Natural killer cell (primary cell): Measurements from ENCODE around the gene USF2. TPM values are rescaled to one million over a fixed set of nuclear protein-coding genes. Genes with fewer than 3 reads are reported as not detected.

ENCODE experiments used
- ATAC-seq, 3 donors: fragments of 150-1000 bp in 2 of 3; fragments of 200-7000 bp in 1 of 3; cut with Tn5 transposase; 1 replicate in 1 of 3; 2 replicates in 2 of 3; pipeline ENCODE4 v1.10.0; 2021; ENCODE audit warnings: mild to moderate bottlenecking in 2 of 3, moderate library complexity in 2 of 3
- DNase-seq, 2 donors: peaks; one replicate each; pipeline versions ENCODE4 v3.0.0 to v3.0.0-alpha.2; 2013 to 2021; ENCODE audit warnings: mixed read lengths in 1 of 2
- H3K27ac ChIP-seq: one replicate; pipeline ENCODE4 v1.5.1; 2013; ENCODE audit warnings: mild to moderate bottlenecking, low read length
- H3K27me3 ChIP-seq: one replicate; pipeline ENCODE4 v1.6.1; 2013; ENCODE audit warnings: low read length; ENCODE audit not compliant: control insufficient read depth, insufficient read depth
- H3K36me3 ChIP-seq: one replicate; pipeline ENCODE4 v1.6.1; 2013; ENCODE audit warnings: low read length; ENCODE audit not compliant: control insufficient read depth, insufficient read depth
- H3K4me1 ChIP-seq: one replicate; pipeline ENCODE4 v1.6.1; 2013; ENCODE audit warnings: low read length; ENCODE audit not compliant: control insufficient read depth, insufficient read depth
- H3K4me3 ChIP-seq: one replicate; pipeline ENCODE4 v1.5.1; 2013; ENCODE audit warnings: low read length
- H3K9me3 ChIP-seq: one replicate; pipeline ENCODE4 v1.6.1; 2013; ENCODE audit warnings: low read length; ENCODE audit not compliant: control insufficient read depth, insufficient read depth
- H3K27ac Mint-ChIP-seq, 2 donors: one replicate each; pipeline ENCODE4 v1.8.0; 2022; ENCODE audit warnings: mild to moderate bottlenecking in 2 of 2, mixed read lengths in 2 of 2, moderate library complexity in 1 of 2
- H3K27me3 Mint-ChIP-seq, 2 donors: one replicate each; pipeline ENCODE4 v1.8.0; 2022; ENCODE audit warnings: low read depth in 2 of 2, mixed read lengths in 2 of 2
- H3K36me3 Mint-ChIP-seq: one replicate; pipeline ENCODE4 v1.8.0; 2022; ENCODE audit warnings: mixed read lengths
- H3K4me1 Mint-ChIP-seq, 2 donors: one replicate each; pipeline ENCODE4 v1.8.0; 2022; ENCODE audit warnings: mixed read lengths in 2 of 2
- H3K4me3 Mint-ChIP-seq: one replicate; pipeline ENCODE4 v1.8.0; 2022; ENCODE audit warnings: mild to moderate bottlenecking, moderate library complexity, mixed read lengths
- H3K9me3 Mint-ChIP-seq, 2 donors: one replicate each; pipeline ENCODE4 v1.8.0; 2022; ENCODE audit warnings: mixed read lengths in 2 of 2
- WGBS: methylation state at CpG from one replicate; pipeline ENCODE4 v1.1.7; 2013; ENCODE audit warnings: missing lambda C conversion rate; ENCODE audit not compliant: insufficient coverage; 5-methylcytosine and 5-hydroxymethylcytosine counted together
- intact Hi-C: fragments of 100-400 bp; cut with micrococcal nuclease; formaldehyde crosslinking; loops from one replicate; pipeline ENCODE4 v1.14.2; 2022
- total RNA-seq, 4 donors: library from RNA; stranded (reverse); fragments of 120-200 nt in 1 of 4; gene quantifications; one replicate each; pipeline versions ENCODE4 v1.2.3 to v1.2.4, GENCODE V29; 2013 to 2022
- TF ChIP-seq, protein P1 (sequence below): fragments of 200-600 bp; IDR thresholded peaks from one replicate; pipeline ENCODE4 v1.8.0; 2022; ENCODE audit warnings: antibody characterized with exemption

Gene USF2
- total RNA-seq, 3 donors from 2014 or later (not counting 1 experiment from before 2014, with no cell fraction given): 243 to 253 (median 250) TPM

DNA sequence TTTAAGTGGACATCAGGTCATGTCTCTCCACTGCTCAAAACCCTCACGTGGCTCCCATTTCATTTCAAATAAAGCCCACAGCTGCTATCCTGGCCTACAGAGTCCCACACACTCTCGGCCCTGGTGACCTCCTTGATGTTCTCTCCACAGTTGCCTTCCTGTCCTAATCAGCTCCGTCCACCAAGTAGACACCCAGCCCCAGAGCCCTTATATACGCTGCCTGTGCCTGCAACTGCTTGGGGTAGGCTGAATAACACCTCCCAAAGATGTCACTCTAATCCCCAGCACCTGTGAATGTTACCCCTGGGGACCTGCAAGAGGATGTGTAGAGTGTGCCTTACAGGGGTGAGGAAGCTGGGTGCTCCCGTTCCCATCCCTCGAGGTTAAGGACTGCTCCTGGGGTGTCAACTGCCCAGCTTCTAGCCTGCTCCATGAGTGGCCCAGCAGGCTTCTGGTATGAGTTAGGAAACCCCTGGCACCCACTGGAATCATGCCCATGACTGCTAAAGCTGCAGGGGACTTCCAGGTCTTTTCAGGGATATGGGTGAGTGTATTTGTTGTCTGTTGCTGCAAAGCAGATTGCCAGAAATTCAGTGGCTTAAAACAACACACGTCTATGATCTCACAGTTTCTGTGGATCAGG is 46.3 kb upstream of the USF2 start:
- TF ChIP-seq, protein P1, sequence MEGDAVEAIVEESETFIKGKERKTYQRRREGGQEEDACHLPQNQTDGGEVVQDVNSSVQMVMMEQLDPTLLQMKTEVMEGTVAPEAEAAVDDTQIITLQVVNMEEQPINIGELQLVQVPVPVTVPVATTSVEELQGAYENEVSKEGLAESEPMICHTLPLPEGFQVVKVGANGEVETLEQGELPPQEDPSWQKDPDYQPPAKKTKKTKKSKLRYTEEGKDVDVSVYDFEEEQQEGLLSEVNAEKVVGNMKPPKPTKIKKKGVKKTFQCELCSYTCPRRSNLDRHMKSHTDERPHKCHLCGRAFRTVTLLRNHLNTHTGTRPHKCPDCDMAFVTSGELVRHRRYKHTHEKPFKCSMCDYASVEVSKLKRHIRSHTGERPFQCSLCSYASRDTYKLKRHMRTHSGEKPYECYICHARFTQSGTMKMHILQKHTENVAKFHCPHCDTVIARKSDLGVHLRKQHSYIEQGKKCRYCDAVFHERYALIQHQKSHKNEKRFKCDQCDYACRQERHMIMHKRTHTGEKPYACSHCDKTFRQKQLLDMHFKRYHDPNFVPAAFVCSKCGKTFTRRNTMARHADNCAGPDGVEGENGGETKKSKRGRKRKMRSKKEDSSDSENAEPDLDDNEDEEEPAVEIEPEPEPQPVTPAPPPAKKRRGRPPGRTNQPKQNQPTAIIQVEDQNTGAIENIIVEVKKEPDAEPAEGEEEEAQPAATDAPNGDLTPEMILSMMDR: no peak
- H3K4me3 Mint-ChIP-seq: no peak overlapping the region
- Histone ChIP-seq H3K9me3 (no peaks in the 10 kb centered on the region), H3K4me1 (peaks cover 11% of the 10 kb centered on the region), H3K36me3 (no peaks in the 10 kb centered on the region), H3K4me3 (no peak overlapping the region), H3K27ac (no peak overlapping the region), H3K27me3 (no peaks in the 10 kb centered on the region)
- ATAC-seq (no peak), DNase-seq (no peak)
- H3K27me3 Mint-ChIP-seq: no peaks in the 10 kb centered on the region
- H3K36me3 Mint-ChIP-seq: no peaks in the 10 kb centered on the region
- no peak overlapping the region for H3K27ac Mint-ChIP-seq
- no peaks in the 10 kb centered on the region for H3K9me3 Mint-ChIP-seq
- WGBS: 76% methylated on average over 7 of the region's 7 CpGs
- H3K4me1 Mint-ChIP-seq: peaks cover 0 to 4% of the 10 kb centered on the region in 2 donors
- intact Hi-C loops: no loop called here

DNA sequence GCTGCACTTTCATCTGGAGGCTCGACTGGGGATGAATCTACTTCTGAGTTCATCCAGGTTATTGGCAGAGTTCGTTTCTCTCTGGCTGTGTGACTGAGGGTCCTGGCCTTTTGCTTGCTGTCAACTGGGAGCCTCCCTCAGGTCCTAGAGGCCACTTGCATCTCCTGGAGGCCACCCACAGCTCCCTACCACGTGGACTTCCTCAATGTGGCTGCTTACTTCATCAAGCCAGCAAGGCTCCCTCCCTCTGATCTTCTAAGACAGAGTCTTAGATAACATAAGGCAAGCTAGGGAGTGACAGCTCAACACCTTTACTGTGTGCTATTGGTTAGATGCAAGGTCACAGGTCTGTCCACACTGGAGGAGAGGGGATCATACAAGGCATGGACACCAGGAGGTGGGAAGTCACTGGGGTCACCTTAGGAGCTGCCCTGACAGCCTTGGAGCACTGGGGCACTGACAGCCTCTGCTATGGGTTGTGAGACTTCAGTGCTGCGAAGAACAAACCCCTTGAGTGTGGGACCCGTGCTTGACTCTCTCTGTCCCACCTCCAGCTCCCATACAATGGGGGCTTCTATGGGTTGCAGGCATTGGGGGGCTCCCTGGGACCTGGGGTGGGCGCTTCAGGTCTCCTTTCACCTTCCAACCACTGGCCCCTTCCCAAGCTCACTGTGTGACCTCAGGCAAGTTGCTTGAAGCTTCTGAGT is 45.5 kb upstream of the USF2 start:
- H3K27me3 ChIP-seq: no peaks in the 10 kb centered on the region
- Mint-ChIP-seq H3K36me3 (no peaks in the 10 kb centered on the region), H3K27ac (no peak overlapping the region), H3K4me1 (peaks cover 0 to 4% of the 10 kb centered on the region in 2 donors), H3K9me3 (no peaks in the 10 kb centered on the region), H3K27me3 (no peaks in the 10 kb centered on the region), H3K4me3 (no peak overlapping the region)
- no peak overlapping the region for H3K4me3 ChIP-seq
- no peaks in the 10 kb centered on the region for H3K9me3 ChIP-seq
- TF ChIP-seq, protein P1: no peak
- intact Hi-C loops: no loop called here
- peaks cover 11% of the 10 kb centered on the region for H3K4me1 ChIP-seq
- no peaks in the 10 kb centered on the region for H3K36me3 ChIP-seq
- DNase-seq: no peak
- WGBS: 67% methylated on average over 6 of the region's 6 CpGs
- H3K27ac ChIP-seq: no peak overlapping the region
- no peak for ATAC-seq

DNA sequence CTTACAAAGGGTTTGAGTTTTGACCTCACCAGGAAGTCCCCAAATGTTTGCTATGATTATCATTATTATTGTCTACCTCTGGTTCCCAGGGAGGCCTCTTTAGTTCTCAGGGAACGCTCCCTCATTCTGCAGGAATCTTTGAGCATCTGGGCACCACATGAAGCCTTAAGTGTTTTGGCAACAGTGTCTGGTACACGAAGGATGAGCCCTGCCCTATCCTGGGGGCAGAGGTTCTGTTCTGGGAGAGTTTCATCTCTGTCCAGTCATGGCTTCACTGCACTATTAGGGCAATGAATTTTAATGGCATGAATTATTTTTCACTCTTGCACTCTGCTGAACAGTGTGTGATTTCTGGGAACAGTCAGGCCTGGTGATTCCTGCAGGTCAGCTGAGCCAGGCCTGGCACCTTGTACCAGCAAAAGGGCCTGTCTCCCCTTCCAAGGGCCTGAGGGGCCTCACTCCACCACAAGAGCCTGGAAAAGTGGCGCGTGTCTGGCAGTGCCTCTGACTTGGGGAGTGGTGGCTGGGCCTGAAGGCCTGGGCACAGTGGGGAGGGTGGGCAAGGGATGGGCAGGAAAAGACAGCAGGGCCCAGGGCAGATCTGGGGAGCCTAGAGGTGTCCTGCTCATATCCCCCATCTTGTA is 44.8 kb upstream of the USF2 start:
- Histone ChIP-seq H3K4me1 (peaks cover 11% of the 10 kb centered on the region), H3K36me3 (no peaks in the 10 kb centered on the region), H3K27ac (no peak overlapping the region), H3K4me3 (no peak overlapping the region), H3K27me3 (no peaks in the 10 kb centered on the region), H3K9me3 (no peaks in the 10 kb centered on the region)
- no peak for ATAC-seq
- intact Hi-C loops: no loop called here
- TF ChIP-seq, protein P1: no peak
- Mint-ChIP-seq H3K36me3 (no peaks in the 10 kb centered on the region), H3K4me3 (no peak overlapping the region), H3K4me1 (peaks cover 0 to 4% of the 10 kb centered on the region in 2 donors), H3K27ac (no peak overlapping the region), H3K9me3 (no peaks in the 10 kb centered on the region), H3K27me3 (no peaks in the 10 kb centered on the region)
- no peak for DNase-seq
- WGBS: 91% methylated on average over 4 of the region's 4 CpGs
